ENCODE data around the gene PAGE2.

DNA sequence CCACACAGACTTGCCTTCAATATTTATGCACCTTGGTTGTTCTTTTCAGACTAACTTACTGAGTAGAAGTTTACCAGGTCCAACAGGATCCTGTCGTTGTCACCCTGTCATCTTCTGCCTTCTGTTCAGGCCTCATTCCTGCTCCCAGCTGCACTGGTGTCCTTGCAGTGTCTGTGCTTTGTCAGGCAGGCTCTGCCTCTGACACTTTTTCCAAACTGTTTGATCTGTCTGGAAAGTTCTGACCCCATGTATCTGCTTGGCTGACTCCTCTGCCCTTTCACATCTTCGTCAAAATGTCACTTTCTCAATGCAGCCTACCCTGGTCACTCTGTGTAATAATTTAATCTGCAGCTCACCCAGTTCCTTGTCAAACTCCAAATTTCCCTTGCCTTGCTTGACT is 9.9 kb downstream of the PAGE2 start:
- TF ChIP-seq POLR2A (IDR thresholded peaks at IDR 0.05; ENCODE audit: low read depth, low read length) (no peak), TAF1 (IDR thresholded peaks at IDR 0.05; ENCODE audit: low read depth, low read length) (no peak), POU2F2 (IDR thresholded peaks at IDR 0.05; ENCODE audit: low read depth, low read length) (no peak), POLR2AphosphoS5 (IDR thresholded peaks at IDR 0.05; ENCODE audit: low read depth, low read length) (no peak)

Measured in GM12891 (cell line).